Thoracic aorta (tissue), 2 donors: Measurements from ENCODE around the gene RTF2. TPM values are rescaled to one million over a fixed set of nuclear protein-coding genes. Genes with fewer than 3 reads are reported as not detected.

Experiments used
- ATAC-seq: fragments of 150-250 bp; one replicate; pipeline ENCODE4 v1.8.0; 2017; ENCODE audit warnings: low read depth; ENCODE audit not compliant: insufficient number of reproducible peaks, low FRiP score
- DNase-seq: peaks from one replicate; pipeline ENCODE4 v3.0.0-alpha.2; 2020; ENCODE audit warnings: low spot score
- H3K27ac ChIP-seq, 2 donors: fragments of 200-600 bp; sonication (generic); 1 replicate in 1 of 2; 2 replicates in 1 of 2; pipeline ENCODE4 v1.5.1; 2016; ENCODE audit warnings: mild to moderate bottlenecking in 2 of 2, moderate library complexity in 2 of 2
- H3K27me3 ChIP-seq: fragments of 200-600 bp; sonication (generic); replicated peaks from 2 replicates; pipeline ENCODE4 v1.6.0; 2016; ENCODE audit warnings: mild to moderate bottlenecking; ENCODE audit not compliant: insufficient read depth
- H3K36me3 ChIP-seq: fragments of 200-600 bp; sonication (generic); one replicate; pipeline ENCODE4 v1.5.1; 2016
- H3K4me1 ChIP-seq, 2 donors: fragments of 200-600 bp; sonication (generic); 1 replicate in 1 of 2; 2 replicates in 1 of 2; pipeline versions ENCODE4 v1.5.1 to v1.6.0; 2016; ENCODE audit warnings: low read depth in 2 of 2, mild to moderate bottlenecking in 1 of 2; ENCODE audit not compliant: control insufficient read depth in 1 of 2
- H3K4me3 ChIP-seq: fragments of 200-600 bp; sonication (generic); 2 replicates; pipeline ENCODE4 v1.5.1; 2016; ENCODE audit warnings: mild to moderate bottlenecking
- H3K9me3 ChIP-seq: fragments of 200-600 bp; sonication (generic); 2 replicates; pipeline ENCODE4 v1.5.1; 2016
- CTCF ChIP-seq: fragments of 200-600 bp; sonication (generic); IDR thresholded peaks from one replicate; pipeline ENCODE4 v1.5.1; 2019; ENCODE audit warnings: antibody characterized with exemption
- total RNA-seq, 2 donors: library from RNA; depleted of rRNA; stranded (reverse); fragments of >200 nt; gene quantifications; one replicate each; pipeline versions ENCODE4 v1.1.0 to v1.2.3, GENCODE V29; 2016

RTF2 gene
- 10 to 100 TPM; 70.9 to 71.6 TPM for total RNA-seq

- peak; percentile 71 for DNase-seq
- peak within 1 kb of the TSS; percentile 92 for H3K4me3 ChIP-seq
- no peak for TF ChIP-seq CTCF
- H3K27me3 ChIP-seq: no peaks in the 10 kb centered on the region
- no peaks in the 10 kb centered on the region for H3K9me3 ChIP-seq
- peaks cover 2% of the 10 kb centered on the region for H3K36me3 ChIP-seq
- peaks cover 10 to 18% of the 10 kb centered on the region in 2 donors for H3K4me1 ChIP-seq
- peak; percentile 83 for ATAC-seq
- H3K27ac ChIP-seq: peak within 1 kb of the TSS; percentile 80
These were observed at the start of gene RTF2 for GRCh38 chr20:56468316-56469076. TSS of gene RTF2 (plus strand) at chr20:56468627. CDS start at chr20:56468698, 71 bp downstream.

DNA sequence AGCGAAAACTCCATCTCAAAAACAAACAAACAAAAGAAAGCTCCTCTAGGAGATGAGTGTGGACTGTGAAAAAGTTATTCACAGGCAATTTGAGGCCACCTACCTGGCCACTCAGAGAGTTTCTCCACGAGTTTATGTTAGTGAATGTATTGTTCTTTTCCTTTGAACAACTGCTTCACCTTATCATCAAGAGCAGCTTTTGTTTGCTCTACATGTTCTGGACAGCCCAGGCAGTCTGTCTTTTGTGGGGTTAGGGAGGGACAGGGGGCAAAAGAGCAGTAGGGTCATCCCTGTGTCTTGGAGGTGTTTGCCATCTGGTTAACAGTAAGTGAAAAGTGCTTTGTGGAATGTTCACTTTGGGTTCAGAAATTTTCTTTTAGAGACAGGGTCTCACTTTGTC, 48.4 kb upstream of the RTF2 start:
- no peak for DNase-seq
- Histone ChIP-seq H3K27ac (peak overlapping the region in 1 of 2 donors; percentile 7), H3K4me3 (no peak overlapping the region), H3K36me3 (no peaks in the 10 kb centered on the region), H3K27me3 (no peaks in the 10 kb centered on the region), H3K4me1 (no peaks in the 10 kb centered on the region), H3K9me3 (no peaks in the 10 kb centered on the region)
- no peak for TF ChIP-seq CTCF
- ATAC-seq: no peak

DNA sequence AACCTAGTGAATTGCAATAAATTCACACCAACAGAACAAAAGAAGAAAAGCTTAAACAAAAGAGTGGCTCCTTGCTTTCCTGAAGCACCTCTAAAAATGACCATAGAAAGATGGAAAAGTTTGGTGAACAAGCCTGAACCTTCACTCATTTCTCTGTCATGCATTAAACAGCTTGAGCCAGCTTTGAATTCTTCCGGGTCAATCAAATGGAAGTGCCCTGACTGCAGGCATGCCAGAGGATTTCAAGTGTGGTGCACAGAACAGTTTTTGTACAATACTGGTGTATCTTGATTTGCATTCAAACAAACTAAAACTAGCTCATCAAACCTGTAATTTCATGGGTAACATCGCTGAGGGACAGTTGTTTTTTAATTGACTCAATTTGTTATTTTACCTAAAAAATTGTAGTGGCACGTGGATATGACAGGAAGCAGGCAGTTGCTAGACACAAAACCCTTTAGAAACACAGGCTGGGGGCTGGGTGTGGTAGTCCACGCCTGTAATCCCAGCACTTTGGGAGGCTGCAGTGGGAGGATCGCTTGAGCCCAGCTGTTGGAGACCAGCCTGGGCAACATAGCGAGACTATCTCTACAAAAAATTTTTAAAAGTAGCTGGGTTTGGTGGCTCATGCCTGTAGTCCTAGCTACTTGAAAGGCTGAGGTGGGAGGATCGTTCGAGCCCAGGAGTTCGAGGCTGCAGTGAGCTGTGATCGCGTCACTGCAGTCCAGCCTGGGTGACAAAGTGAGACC, 47.3 kb upstream of the RTF2 start:
- no peaks in the 10 kb centered on the region for H3K9me3 ChIP-seq
- no peaks in the 10 kb centered on the region for H3K36me3 ChIP-seq
- no peak for TF ChIP-seq CTCF
- H3K4me1 ChIP-seq: no peaks in the 10 kb centered on the region
- no peak for DNase-seq
- H3K27ac ChIP-seq: no peak overlapping the region
- no peak overlapping the region for H3K4me3 ChIP-seq
- ATAC-seq: no peak
- H3K27me3 ChIP-seq: no peaks in the 10 kb centered on the region

- Histone ChIP-seq H3K27me3 (no peaks in the 10 kb centered on the region), H3K9me3 (no peaks in the 10 kb centered on the region), H3K36me3 (no peaks in the 10 kb centered on the region), H3K27ac (no peak overlapping the region), H3K4me1 (no peaks in the 10 kb centered on the region), H3K4me3 (no peak overlapping the region)
- no peak for DNase-seq
- no peak for ATAC-seq
- TF ChIP-seq CTCF: no peak
These were observed 46.2 kb upstream of the RTF2 start for GRCh38 chr20:56422076-56422823.

DNA sequence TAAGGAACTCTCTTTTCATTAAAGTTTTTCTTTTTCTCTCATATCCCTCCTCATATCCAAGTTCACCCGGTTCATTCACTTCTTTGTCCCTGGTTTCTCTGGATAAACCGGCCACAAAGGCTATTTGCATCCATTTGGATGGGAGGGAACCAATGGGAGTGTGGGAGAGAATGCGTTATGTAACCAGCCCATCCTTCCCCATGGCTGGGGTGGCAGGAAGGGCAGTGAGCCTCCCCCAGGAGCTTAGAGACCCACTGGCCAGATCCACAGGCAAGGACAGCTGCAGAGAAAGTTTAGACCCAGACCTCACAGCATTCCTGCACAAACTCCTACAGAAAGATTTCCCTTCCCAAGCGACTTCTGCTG, 45.6 kb upstream of the RTF2 start:
- no peak overlapping the region for H3K4me3 ChIP-seq
- TF ChIP-seq CTCF: no peak
- DNase-seq: no peak
- no peaks in the 10 kb centered on the region for H3K27me3 ChIP-seq
- no peaks in the 10 kb centered on the region for H3K4me1 ChIP-seq
- H3K36me3 ChIP-seq: no peaks in the 10 kb centered on the region
- no peaks in the 10 kb centered on the region for H3K9me3 ChIP-seq
- no peak overlapping the region for H3K27ac ChIP-seq
- ATAC-seq: no peak
